Parathyroid adenoma (tissue), 2 donors: ENCODE results near the gene GAS6.

ENCODE experiments used
- H2AFZ ChIP-seq: fragments of 300-600 bp; sonication (generic); one replicate; pipeline ENCODE4 v1.7.0; 2017; ENCODE audit warnings: antibody characterized with exemption, mild to moderate bottlenecking
- H3K27ac ChIP-seq: fragments of 300-600 bp; sonication (generic); one replicate; pipeline ENCODE4 v1.7.0; 2017
- H3K27me3 ChIP-seq: fragments of 300-600 bp; sonication (generic); one replicate; pipeline ENCODE4 v1.7.0; 2017; ENCODE audit warnings: low read length; ENCODE audit not compliant: control insufficient read depth, insufficient read depth
- H3K36me3 ChIP-seq: fragments of 300-600 bp; sonication (generic); one replicate; pipeline ENCODE4 v1.7.0; 2017; ENCODE audit warnings: low read length; ENCODE audit not compliant: control insufficient read depth, insufficient read depth
- H3K4me1 ChIP-seq: fragments of 300-600 bp; sonication (generic); one replicate; pipeline ENCODE4 v1.7.0; 2017; ENCODE audit warnings: control low read depth
- H3K4me2 ChIP-seq: fragments of 300-600 bp; sonication (generic); one replicate; pipeline ENCODE4 v1.7.0; 2017; ENCODE audit warnings: low read length
- H3K4me3 ChIP-seq: fragments of 300-600 bp; sonication (generic); one replicate; pipeline ENCODE4 v1.7.0; 2017; ENCODE audit warnings: low read depth, low read length
- H3K79me2 ChIP-seq: fragments of 300-600 bp; sonication (generic); one replicate; pipeline ENCODE4 v1.7.0; 2017; ENCODE audit warnings: control low read depth
- H3K9ac ChIP-seq: fragments of 300-600 bp; sonication (generic); one replicate; pipeline ENCODE4 v1.7.0; 2017; ENCODE audit warnings: mild to moderate bottlenecking
- H3K9me3 ChIP-seq: fragments of 300-600 bp; sonication (generic); one replicate; pipeline ENCODE4 v1.7.0; 2017; ENCODE audit warnings: low read length; ENCODE audit not compliant: control insufficient read depth
- CTCF ChIP-seq: fragments of 300-600 bp; sonication (generic); IDR thresholded peaks from one replicate; pipeline ENCODE4 v1.7.0; 2017; ENCODE audit warnings: antibody characterized with exemption, mild to moderate bottlenecking
- donor health status: primary hyperparathyroidism.

The GAS6 gene

GRCh38 chr13:113905942-113906341, 42.1 kb upstream of the GAS6 start:
- no peaks in the 10 kb centered on the region for H3K36me3 ChIP-seq
- TF ChIP-seq CTCF: no peak
- H3K4me1 ChIP-seq: no peaks in the 10 kb centered on the region

DNA sequence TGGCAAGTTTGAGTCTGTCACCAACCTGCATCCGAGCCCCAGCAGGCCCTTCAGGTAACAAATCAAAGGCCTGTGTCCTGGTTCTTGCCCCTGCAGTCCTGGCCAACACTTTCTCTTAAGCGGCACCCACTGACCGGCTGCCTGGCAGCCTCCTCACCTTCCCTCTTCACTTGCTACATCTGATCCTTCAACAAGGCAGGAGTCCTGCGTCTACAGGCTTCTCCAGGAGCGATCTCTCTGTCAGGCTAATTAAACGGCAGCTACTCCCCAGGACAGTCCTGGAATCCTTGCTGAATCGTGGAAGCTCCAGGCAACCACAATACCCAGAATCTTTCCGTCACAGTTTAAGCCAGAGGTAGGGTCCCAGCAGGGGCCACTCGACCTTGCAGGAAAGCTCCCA, 41.1 kb upstream of the GAS6 start:
- Histone ChIP-seq H3K79me2 (no peaks in the 10 kb centered on the region), H3K4me1 (no peaks in the 10 kb centered on the region), H3K27me3 (no peaks in the 10 kb centered on the region), H3K27ac (no peak overlapping the region), H3K4me2 (no peak overlapping the region), H3K9me3 (no peaks in the 10 kb centered on the region), H3K36me3 (no peaks in the 10 kb centered on the region), H2AFZ (no peak overlapping the region), H3K9ac (no peak overlapping the region), H3K4me3 (no peak overlapping the region)
- TF ChIP-seq CTCF: no peak

More at GRCh38 chr13:113905942-113906341, 42.1 kb upstream of the GAS6 start:
- Histone ChIP-seq H3K79me2 (no peaks in the 10 kb centered on the region), H3K4me3 (no peak overlapping the region), H3K9ac (no peak overlapping the region), H2AFZ (no peak overlapping the region), H3K4me2 (no peak overlapping the region), H3K9me3 (no peaks in the 10 kb centered on the region), H3K27ac (no peak overlapping the region), H3K27me3 (no peaks in the 10 kb centered on the region)

DNA sequence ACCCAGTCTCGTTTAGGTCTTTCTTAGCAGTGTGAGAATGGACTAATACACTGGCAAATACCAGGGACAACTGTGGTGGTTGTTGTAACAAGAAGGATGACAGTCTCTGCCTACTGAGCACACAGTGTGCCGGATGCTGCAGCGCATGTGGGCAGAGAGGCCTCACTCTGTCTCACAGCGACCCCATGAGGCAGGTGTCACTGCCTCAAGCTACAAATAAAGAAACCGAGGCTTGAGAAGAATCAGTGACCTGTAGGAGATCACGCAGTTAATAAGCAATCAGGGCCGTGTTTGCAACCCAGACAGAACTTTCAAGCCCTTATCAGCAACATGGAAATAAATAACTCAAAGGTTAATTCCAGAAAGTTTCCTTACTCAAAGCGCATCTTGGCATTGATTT, 40.5 kb upstream of the GAS6 start:
- H2AFZ ChIP-seq: no peak overlapping the region
- no peak overlapping the region for H3K27ac ChIP-seq
- no peaks in the 10 kb centered on the region for H3K79me2 ChIP-seq
- H3K4me2 ChIP-seq: no peak overlapping the region
- peak; percentile 16 for TF ChIP-seq CTCF
- H3K9me3 ChIP-seq: no peaks in the 10 kb centered on the region
- no peaks in the 10 kb centered on the region for H3K27me3 ChIP-seq
- no peak overlapping the region for H3K9ac ChIP-seq
- H3K4me3 ChIP-seq: no peak overlapping the region
- no peaks in the 10 kb centered on the region for H3K36me3 ChIP-seq
- H3K4me1 ChIP-seq: no peaks in the 10 kb centered on the region

DNA sequence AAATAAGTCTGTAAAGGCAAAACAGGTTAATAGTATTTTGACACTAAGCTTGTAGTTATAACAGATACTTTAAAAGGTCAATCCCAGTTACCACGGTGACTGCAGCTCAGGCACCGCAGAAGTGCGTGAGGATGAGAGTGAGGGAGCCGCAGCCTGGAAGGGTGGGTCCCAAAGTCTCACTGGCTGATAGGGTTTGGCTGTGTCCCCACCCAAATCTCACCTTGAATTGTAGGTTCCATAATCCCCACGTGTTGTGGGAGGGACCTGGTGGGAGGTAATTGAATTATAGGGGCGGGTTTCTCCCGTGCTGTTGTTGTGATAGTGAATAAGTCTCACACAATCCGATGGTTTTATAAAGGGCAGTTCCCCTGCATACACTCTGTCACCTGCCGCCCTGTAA, 40.0 kb upstream of the GAS6 start:
- TF ChIP-seq CTCF: no peak
- H3K27ac ChIP-seq: no peak overlapping the region
- H3K79me2 ChIP-seq: no peaks in the 10 kb centered on the region

GRCh38 chr13:113902986-113903775, 39.3 kb upstream of the GAS6 start:
- Histone ChIP-seq H3K27me3 (no peaks in the 10 kb centered on the region), H3K27ac (no peak overlapping the region), H3K79me2 (no peaks in the 10 kb centered on the region), H3K9me3 (no peaks in the 10 kb centered on the region), H3K4me3 (no peak overlapping the region), H2AFZ (no peak overlapping the region), H3K9ac (no peak overlapping the region), H3K36me3 (no peaks in the 10 kb centered on the region), H3K4me1 (no peaks in the 10 kb centered on the region), H3K4me2 (no peak overlapping the region)
- TF ChIP-seq CTCF: no peak

More for the DNA sequence above, 40.0 kb upstream of the GAS6 start:
- H3K4me1 ChIP-seq: no peaks in the 10 kb centered on the region
- H3K36me3 ChIP-seq: no peaks in the 10 kb centered on the region
- H3K9ac ChIP-seq: no peak overlapping the region
- no peak overlapping the region for H3K4me2 ChIP-seq
- no peak overlapping the region for H3K4me3 ChIP-seq
- H3K27me3 ChIP-seq: no peaks in the 10 kb centered on the region
- H3K9me3 ChIP-seq: no peaks in the 10 kb centered on the region
- H2AFZ ChIP-seq: no peak overlapping the region
